Peyer's patch (tissue), 4 donors: ENCODE data around the gene NT5DC4. TPM values are rescaled to one million over a fixed set of nuclear protein-coding genes. Genes with fewer than 3 reads are reported as not detected.

ENCODE experiments used
- DNase-seq, 3 donors: peaks; one replicate each; pipeline ENCODE4 v3.0.0-alpha.2; 2017 to 2019
- H3K27ac ChIP-seq, 4 donors: fragments of 200-600 bp; sonication (generic); one replicate each; pipeline ENCODE4 v1.5.1; 2016 to 2019
- H3K27me3 ChIP-seq, 2 donors: fragments of 200-600 bp; sonication (generic); one replicate each; pipeline ENCODE4 v1.5.1; 2019
- H3K36me3 ChIP-seq, 3 donors: fragments of 200-600 bp; sonication (generic); one replicate each; pipeline ENCODE4 v1.5.1; 2016 to 2019
- H3K4me1 ChIP-seq, 4 donors: fragments of 200-600 bp; sonication (generic); one replicate each; pipeline ENCODE4 v1.5.1; 2016 to 2019
- H3K4me3 ChIP-seq, 4 donors: fragments of 200-600 bp; sonication (generic); 1 replicate in 3 of 4; 2 replicates in 1 of 4; pipeline ENCODE4 v1.5.1; 2016 to 2019; ENCODE audit warnings: mild to moderate bottlenecking in 1 of 4
- H3K9me3 ChIP-seq, 4 donors: fragments of 200-600 bp; sonication (generic); one replicate each; pipeline ENCODE4 v1.5.1; 2016 to 2019; ENCODE audit warnings: mild to moderate bottlenecking in 1 of 4
- POLR2A ChIP-seq, 2 donors: fragments of 450-650 bp; IDR thresholded peaks; one replicate each; pipeline ENCODE4 v1.5.1; 2017; ENCODE audit warnings: antibody characterized with exemption in 2 of 2, mild to moderate bottlenecking in 2 of 2, moderate library complexity in 2 of 2
- total RNA-seq, 4 donors: library from RNA; depleted of rRNA; stranded (reverse); fragments of >200 nt; gene quantifications; one replicate each; pipeline ENCODE4 v1.1.0, GENCODE V29; 2016
- TF ChIP-seq, protein P1 (sequence below), 6 experiments: fragments of 450-650 bp in 4 of 6; fragments of 200-600 bp in 2 of 6; sonication (generic) in 1 of 6; IDR thresholded peaks; one replicate each; pipeline ENCODE4 v1.5.1; 2017 to 2019; ENCODE audit warnings: antibody characterized with exemption in 6 of 6, mild to moderate bottlenecking in 3 of 6, moderate library complexity in 1 of 6

Gene NT5DC4
- total RNA-seq, 4 donors from 2014 or later, result 5.8 TPM; not detected in 3

DNA sequence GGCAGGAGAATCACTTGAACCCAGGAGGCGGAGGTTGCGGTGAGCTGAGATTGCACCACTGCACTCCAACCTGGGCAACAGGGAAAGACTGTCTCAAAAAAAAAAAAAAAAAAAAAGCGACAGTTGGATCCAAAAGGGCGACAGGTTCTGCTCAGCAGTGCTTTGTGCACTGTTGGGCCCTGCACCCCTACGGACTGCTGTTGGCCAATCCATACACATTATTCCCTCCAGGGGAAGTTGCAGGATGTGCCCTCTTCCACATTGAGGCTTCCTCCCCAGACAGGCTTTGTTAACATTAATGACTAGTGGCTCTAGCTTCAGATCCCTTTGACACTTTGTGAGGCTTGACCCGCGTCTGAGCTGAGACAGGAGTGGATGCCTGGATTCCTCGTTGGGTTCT, 9.4 kb downstream of the NT5DC4 start:
- TF ChIP-seq POLR2A (IDR thresholded peaks at IDR 0.05), result no peak
- TF ChIP-seq, protein P1, sequence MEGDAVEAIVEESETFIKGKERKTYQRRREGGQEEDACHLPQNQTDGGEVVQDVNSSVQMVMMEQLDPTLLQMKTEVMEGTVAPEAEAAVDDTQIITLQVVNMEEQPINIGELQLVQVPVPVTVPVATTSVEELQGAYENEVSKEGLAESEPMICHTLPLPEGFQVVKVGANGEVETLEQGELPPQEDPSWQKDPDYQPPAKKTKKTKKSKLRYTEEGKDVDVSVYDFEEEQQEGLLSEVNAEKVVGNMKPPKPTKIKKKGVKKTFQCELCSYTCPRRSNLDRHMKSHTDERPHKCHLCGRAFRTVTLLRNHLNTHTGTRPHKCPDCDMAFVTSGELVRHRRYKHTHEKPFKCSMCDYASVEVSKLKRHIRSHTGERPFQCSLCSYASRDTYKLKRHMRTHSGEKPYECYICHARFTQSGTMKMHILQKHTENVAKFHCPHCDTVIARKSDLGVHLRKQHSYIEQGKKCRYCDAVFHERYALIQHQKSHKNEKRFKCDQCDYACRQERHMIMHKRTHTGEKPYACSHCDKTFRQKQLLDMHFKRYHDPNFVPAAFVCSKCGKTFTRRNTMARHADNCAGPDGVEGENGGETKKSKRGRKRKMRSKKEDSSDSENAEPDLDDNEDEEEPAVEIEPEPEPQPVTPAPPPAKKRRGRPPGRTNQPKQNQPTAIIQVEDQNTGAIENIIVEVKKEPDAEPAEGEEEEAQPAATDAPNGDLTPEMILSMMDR (IDR thresholded peaks at IDR 0.05), result no peak
- no peaks in the 10 kb centered on the region for H3K36me3 ChIP-seq
- H3K4me1 ChIP-seq, result peaks cover 0 to 14% (median 3%) of the 10 kb centered on the region in 4 donors
- no peaks in the 10 kb centered on the region for H3K27me3 ChIP-seq
- no peak for DNase-seq
- no peak overlapping the region for H3K4me3 ChIP-seq
- H3K27ac ChIP-seq, result no peak overlapping the region
- H3K9me3 ChIP-seq, result no peaks in the 10 kb centered on the region

DNA sequence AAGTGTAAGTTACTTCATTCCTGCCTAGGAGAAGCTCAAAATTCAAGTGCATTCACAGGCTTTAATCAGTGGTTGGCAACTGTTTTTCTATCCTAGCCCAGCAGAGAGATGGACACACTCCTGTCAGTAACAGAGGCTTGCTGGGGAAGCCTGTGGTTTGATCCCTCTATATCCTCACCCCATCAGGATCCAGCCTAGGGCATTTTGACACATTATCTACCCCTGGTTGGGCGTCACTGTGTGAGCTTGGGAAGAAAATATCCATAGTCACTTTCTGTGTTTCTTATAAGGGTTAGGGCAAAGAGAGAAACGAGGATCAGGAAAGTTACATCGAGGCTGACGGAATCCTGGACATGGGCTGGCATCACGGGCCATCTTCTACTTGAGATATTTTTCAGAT, 10.0 kb downstream of the NT5DC4 start:
- Histone ChIP-seq H3K27ac (no peak overlapping the region), H3K27me3 (no peaks in the 10 kb centered on the region), H3K4me3 (no peak overlapping the region), H3K4me1 (peaks cover 0 to 14% (median 3%) of the 10 kb centered on the region in 4 donors), H3K9me3 (no peaks in the 10 kb centered on the region), H3K36me3 (no peaks in the 10 kb centered on the region)
- no peak for TF ChIP-seq POLR2A (IDR thresholded peaks at IDR 0.05)
- TF ChIP-seq, protein P1 (IDR thresholded peaks at IDR 0.05), result no peak
- no peak for DNase-seq

DNA sequence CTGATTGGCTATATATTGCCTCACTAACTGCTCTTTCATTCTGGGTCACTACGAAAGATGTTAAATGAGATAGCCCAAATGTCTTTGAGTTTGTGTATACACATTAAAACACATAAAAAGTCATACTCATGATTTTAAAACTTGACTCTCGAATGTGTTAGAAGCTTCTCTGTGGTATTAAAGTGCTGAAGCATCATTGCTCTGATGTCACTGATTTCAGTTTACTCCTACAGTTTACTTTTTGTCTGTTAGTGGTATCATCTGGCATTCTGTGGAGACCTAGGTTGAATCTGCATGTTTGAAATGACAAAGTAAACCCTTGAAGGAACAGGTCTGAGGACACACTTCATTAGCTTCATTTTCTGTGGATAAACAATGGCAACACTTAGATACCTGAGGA, 10.7 kb downstream of the NT5DC4 start:
- Histone ChIP-seq H3K27me3 (no peaks in the 10 kb centered on the region), H3K4me3 (no peak overlapping the region), H3K36me3 (no peaks in the 10 kb centered on the region), H3K9me3 (no peaks in the 10 kb centered on the region), H3K27ac (no peak overlapping the region), H3K4me1 (peaks cover 0 to 12% (median 2%) of the 10 kb centered on the region in 4 donors)
- DNase-seq, result no peak
- TF ChIP-seq, protein P1 (IDR thresholded peaks at IDR 0.05), result no peak
- TF ChIP-seq POLR2A (IDR thresholded peaks at IDR 0.05), result no peak

DNA sequence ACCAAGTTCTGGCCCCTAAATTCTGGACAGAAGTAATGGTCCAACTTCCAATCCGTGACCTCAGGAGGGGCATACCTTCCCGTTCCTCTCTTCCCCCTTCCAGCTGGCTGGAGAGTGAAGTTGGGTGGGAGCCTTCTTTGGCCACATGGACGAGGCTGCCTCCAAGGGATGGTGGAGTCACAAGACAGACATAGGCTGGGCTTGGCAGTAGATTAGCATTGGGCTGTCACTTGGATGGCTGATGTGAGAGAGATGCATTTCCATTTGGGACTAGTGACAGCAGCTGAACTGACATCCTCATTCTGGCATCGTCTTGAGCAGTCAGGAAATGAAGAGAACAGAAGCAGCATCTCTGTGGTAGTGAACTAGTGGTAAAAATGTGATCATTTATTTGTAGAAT, 12.6 kb downstream of the NT5DC4 start:
- no peak for TF ChIP-seq POLR2A (IDR thresholded peaks at IDR 0.05)
- TF ChIP-seq, protein P1 (IDR thresholded peaks at IDR 0.05), result no peak
- Histone ChIP-seq H3K27ac (peak overlapping the region in 1 of 4 donors; percentile 30), H3K4me3 (no peak overlapping the region)

DNA sequence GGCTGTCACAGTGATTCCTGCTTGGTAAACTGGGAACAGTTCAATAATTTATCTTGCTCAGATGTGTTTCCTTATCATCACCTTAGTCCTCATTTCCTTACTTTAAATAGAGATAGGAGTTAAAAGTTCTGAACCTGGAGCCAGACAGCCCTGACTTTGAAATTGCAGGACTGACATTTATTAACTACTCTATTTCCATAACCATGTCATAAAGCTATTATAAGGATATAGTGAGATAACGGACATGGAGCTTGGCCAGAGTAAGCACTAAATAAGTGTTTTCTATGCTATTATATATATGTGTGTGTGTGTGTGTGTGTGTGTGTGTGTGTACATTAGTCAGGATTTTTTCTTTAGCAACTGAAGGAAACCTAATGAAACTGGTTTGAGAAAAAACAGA, 13.1 kb downstream of the NT5DC4 start:
- H3K4me3 ChIP-seq, result no peak overlapping the region
- peaks cover 0 to 10% (median 0%) of the 10 kb centered on the region in 4 donors for H3K4me1 ChIP-seq
- H3K9me3 ChIP-seq, result no peaks in the 10 kb centered on the region
- DNase-seq, result no peak
- no peaks in the 10 kb centered on the region for H3K36me3 ChIP-seq
- no peak for TF ChIP-seq POLR2A (IDR thresholded peaks at IDR 0.05)
- TF ChIP-seq, protein P1 (IDR thresholded peaks at IDR 0.05), result peak in 1 of 6 experiments; percentile 11
- peak overlapping the region in 1 of 4 donors; percentile 30 for H3K27ac ChIP-seq
- no peaks in the 10 kb centered on the region for H3K27me3 ChIP-seq

More for the DNA sequence above, 12.6 kb downstream of the NT5DC4 start:
- Histone ChIP-seq H3K27me3 (no peaks in the 10 kb centered on the region), H3K36me3 (no peaks in the 10 kb centered on the region), H3K4me1 (peaks cover 0 to 10% (median 0%) of the 10 kb centered on the region in 4 donors), H3K9me3 (no peaks in the 10 kb centered on the region)
- DNase-seq, result peak in 1 of 3 donors; percentile 43
